IgD-negative memory B cell (primary cell): Measurements from ENCODE around the gene PARD3B. TPM values are rescaled to one million over a fixed set of nuclear protein-coding genes. Genes with fewer than 3 reads are reported as not detected.

Source experiments
- H3K27ac Mint-ChIP-seq, 3 donors: one replicate each; pipeline ENCODE4 v1.8.0; 2020 to 2022; ENCODE audit warnings: mild to moderate bottlenecking in 3 of 3, mixed read lengths in 3 of 3, moderate library complexity in 1 of 3
- H3K27me3 Mint-ChIP-seq: one replicate; pipeline ENCODE4 v1.8.0; 2021; ENCODE audit warnings: mixed read lengths
- H3K36me3 Mint-ChIP-seq: one replicate; pipeline ENCODE4 v1.8.0; 2020; ENCODE audit warnings: mild to moderate bottlenecking, mixed read lengths
- H3K4me1 Mint-ChIP-seq, 3 donors: one replicate each; pipeline ENCODE4 v1.8.0; 2020 to 2022; ENCODE audit warnings: mixed read lengths in 3 of 3, mild to moderate bottlenecking in 1 of 3
- H3K4me3 Mint-ChIP-seq, 4 donors: one replicate each; pipeline ENCODE4 v1.8.0; 2020 to 2022; ENCODE audit warnings: mild to moderate bottlenecking in 4 of 4, mixed read lengths in 4 of 4, moderate library complexity in 3 of 4
- H3K9me3 Mint-ChIP-seq, 3 donors: one replicate each; pipeline ENCODE4 v1.8.0; 2020 to 2021; ENCODE audit warnings: mixed read lengths in 3 of 3, mild to moderate bottlenecking in 1 of 3
- polyA plus RNA-seq: library from polyadenylated mRNA; unstranded; fragments of 300-500 nt; fragmentation: Illumina TruSeq; gene quantifications from one replicate; pipeline ENCODE4 v1.2.3, GENCODE V29; 2021

The PARD3B gene
- polyA plus RNA-seq, 1 donor from 2014 or later = 0.04 TPM

DNA sequence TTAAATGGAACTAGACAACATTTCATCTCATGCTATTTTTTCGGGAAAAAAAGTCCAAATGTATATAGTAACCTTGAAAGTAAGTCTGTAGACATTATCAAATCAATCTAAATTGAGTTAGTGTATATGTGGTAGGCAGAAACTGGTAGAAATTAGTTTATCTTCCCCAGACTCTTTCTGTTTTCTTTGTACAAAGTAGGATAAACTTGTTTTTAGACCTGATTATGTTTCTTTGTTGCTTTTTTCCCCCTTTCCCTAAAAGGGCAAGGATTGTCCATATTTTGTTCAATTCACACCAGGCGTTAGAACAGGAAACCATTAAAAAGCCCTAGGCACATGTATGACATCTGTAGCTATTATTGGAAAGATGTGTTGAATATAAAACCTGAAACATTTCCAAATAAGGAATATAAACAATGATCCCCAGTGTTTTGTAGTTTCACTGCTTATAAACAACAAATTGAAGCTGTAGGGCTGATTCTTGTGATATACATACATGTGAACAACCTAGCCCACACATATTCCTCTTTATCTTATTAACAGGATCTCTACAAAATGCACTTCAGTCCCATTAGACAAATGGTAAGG, 528.3 kb downstream of the PARD3B start:
- no peaks in the 10 kb centered on the region for H3K27me3 Mint-ChIP-seq
- no peaks in the 10 kb centered on the region for H3K9me3 Mint-ChIP-seq
- H3K4me3 Mint-ChIP-seq = no peak overlapping the region
- H3K27ac Mint-ChIP-seq = no peak overlapping the region
- no peaks in the 10 kb centered on the region for H3K36me3 Mint-ChIP-seq
- H3K4me1 Mint-ChIP-seq = no peaks in the 10 kb centered on the region

GRCh38 chr2:205076405-205076804, 531.1 kb downstream of the PARD3B start:
- H3K4me1 Mint-ChIP-seq = no peaks in the 10 kb centered on the region
- no peaks in the 10 kb centered on the region for H3K9me3 Mint-ChIP-seq
- no peak overlapping the region for H3K4me3 Mint-ChIP-seq
- H3K27me3 Mint-ChIP-seq = no peaks in the 10 kb centered on the region
- H3K27ac Mint-ChIP-seq = no peak overlapping the region
- H3K36me3 Mint-ChIP-seq = no peaks in the 10 kb centered on the region

GRCh38 chr2:205077159-205077558, 531.9 kb downstream of the PARD3B start:
- Mint-ChIP-seq H3K9me3 (no peaks in the 10 kb centered on the region), H3K4me1 (no peaks in the 10 kb centered on the region), H3K27ac (no peak overlapping the region), H3K4me3 (no peak overlapping the region), H3K36me3 (no peaks in the 10 kb centered on the region), H3K27me3 (no peaks in the 10 kb centered on the region)

DNA sequence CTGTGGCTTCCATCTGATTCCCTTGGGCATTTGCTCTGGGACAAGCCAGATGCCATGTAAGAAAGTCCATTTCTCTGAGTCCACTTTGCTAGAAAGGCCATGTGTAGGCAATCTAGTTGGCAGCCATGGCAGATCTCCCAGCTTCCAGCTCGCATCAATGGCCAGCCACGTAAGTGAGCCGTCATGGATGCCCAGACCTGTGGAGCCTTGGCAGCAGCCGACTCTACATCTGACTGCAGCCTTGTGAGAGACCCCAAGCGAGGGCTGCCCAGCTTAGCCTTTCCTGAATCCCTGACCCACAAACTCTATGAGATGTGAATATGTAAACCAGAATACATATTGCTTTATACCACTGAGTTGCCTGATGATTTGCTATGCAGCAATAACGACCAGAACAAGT, 533.5 kb downstream of the PARD3B start:
- Mint-ChIP-seq H3K36me3 (no peaks in the 10 kb centered on the region), H3K27ac (no peak overlapping the region), H3K9me3 (no peaks in the 10 kb centered on the region)

DNA sequence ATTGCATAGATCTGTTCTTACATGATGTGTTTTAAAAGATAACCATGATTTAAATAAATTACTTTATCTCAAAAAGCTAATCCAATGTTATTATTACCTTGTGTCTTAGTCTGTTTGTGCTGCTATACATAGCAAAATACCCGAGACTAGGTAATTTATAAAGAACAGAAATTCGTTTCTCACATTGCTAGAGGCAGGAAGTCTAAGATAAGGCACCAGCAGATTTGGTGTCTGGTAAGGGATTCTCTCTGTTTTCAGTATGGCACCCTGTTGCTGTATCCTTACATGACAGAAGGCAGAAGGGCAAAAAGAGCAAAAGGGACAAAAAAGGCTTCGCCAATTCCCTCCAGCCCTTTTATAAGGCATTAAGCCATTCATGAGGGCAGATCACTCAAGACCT, 533.9 kb downstream of the PARD3B start:
- H3K4me1 Mint-ChIP-seq = no peaks in the 10 kb centered on the region
- no peaks in the 10 kb centered on the region for H3K27me3 Mint-ChIP-seq
- no peaks in the 10 kb centered on the region for H3K36me3 Mint-ChIP-seq
- H3K27ac Mint-ChIP-seq = no peak overlapping the region
- no peaks in the 10 kb centered on the region for H3K9me3 Mint-ChIP-seq
- no peak overlapping the region for H3K4me3 Mint-ChIP-seq

More for the DNA sequence above, 533.5 kb downstream of the PARD3B start:
- H3K27me3 Mint-ChIP-seq = no peaks in the 10 kb centered on the region
- no peak overlapping the region for H3K4me3 Mint-ChIP-seq
- no peaks in the 10 kb centered on the region for H3K4me1 Mint-ChIP-seq

DNA sequence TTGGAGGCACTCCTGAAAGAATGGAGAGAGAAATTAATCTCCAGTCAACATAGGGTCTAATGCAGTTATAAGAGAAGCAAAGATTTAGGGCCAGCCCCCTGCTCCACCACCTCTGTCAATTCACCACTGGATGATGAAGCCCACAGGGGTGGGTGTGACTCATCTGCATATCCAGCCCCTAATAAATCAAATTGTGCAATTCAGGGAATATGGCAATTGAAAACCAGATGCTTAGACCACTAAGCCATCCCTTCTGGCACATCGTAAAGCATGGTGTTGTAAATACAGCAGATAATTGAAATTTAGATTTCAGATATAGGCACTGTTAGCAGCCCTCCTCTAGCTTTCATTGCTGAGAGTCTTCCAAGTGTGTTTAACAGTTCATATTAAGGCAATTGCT, 541.4 kb downstream of the PARD3B start:
- Mint-ChIP-seq H3K27ac (no peak overlapping the region), H3K4me3 (no peak overlapping the region), H3K9me3 (no peaks in the 10 kb centered on the region), H3K27me3 (no peaks in the 10 kb centered on the region), H3K4me1 (peaks cover 0 to 1% (median 0%) of the 10 kb centered on the region in 3 donors), H3K36me3 (no peaks in the 10 kb centered on the region)

DNA sequence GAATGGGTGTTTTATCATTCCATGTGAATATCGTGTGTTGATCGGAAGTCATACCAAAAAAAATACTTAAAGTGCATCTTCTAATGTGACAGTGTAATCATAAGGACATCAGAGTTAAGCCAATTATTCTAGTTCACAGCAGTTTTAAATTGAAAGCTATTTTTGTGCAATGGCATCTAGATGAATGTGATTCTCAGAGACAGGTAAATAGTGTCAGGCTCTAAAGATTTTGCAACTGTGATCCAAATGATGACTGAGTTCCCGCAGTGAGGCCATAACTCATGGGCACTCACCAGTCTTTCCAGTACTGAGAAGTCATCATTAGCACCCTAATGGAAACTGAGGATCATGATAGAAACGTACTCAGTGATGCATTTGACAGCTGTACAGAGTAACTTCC, 542.6 kb downstream of the PARD3B start:
- no peaks in the 10 kb centered on the region for H3K36me3 Mint-ChIP-seq
- H3K4me3 Mint-ChIP-seq = no peak overlapping the region
- peaks cover 0 to 2% (median 1%) of the 10 kb centered on the region in 3 donors for H3K4me1 Mint-ChIP-seq
- no peak overlapping the region for H3K27ac Mint-ChIP-seq
- H3K9me3 Mint-ChIP-seq = no peaks in the 10 kb centered on the region
- no peaks in the 10 kb centered on the region for H3K27me3 Mint-ChIP-seq

GRCh38 chr2:205089958-205090357, 544.7 kb downstream of the PARD3B start:
- no peaks in the 10 kb centered on the region for H3K36me3 Mint-ChIP-seq
- no peaks in the 10 kb centered on the region for H3K27me3 Mint-ChIP-seq
- H3K27ac Mint-ChIP-seq = no peak overlapping the region
- H3K4me3 Mint-ChIP-seq = no peak overlapping the region
- peaks cover 0 to 2% (median 1%) of the 10 kb centered on the region in 3 donors for H3K4me1 Mint-ChIP-seq
- no peaks in the 10 kb centered on the region for H3K9me3 Mint-ChIP-seq

DNA sequence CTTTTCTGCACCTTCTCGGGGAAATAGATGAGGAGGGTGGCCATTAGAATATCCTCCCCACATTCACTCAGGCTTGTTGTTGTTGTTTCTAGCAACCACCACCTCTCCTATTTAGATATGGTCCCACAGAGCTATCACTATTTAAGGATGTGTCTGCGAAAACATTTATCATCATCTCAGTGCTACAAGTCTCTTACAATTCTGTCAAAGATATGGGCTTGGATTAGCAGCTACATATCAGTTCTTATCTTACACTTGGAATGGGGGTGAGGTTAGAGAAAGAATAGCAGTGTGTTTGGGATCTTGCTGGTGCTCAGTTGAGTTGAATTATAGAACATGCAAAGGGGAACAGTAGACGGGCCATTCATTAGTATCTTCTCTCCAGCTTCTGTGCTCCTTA, 546.1 kb downstream of the PARD3B start:
- no peaks in the 10 kb centered on the region for H3K9me3 Mint-ChIP-seq
- H3K4me1 Mint-ChIP-seq = peaks cover 0 to 2% (median 1%) of the 10 kb centered on the region in 3 donors
- no peak overlapping the region for H3K4me3 Mint-ChIP-seq
- H3K27ac Mint-ChIP-seq = no peak overlapping the region
- H3K36me3 Mint-ChIP-seq = no peaks in the 10 kb centered on the region
- H3K27me3 Mint-ChIP-seq = no peaks in the 10 kb centered on the region

GRCh38 chr2:205094031-205094430, 548.8 kb downstream of the PARD3B start:
- no peak overlapping the region for H3K27ac Mint-ChIP-seq
- H3K4me1 Mint-ChIP-seq = peaks cover 0 to 2% (median 1%) of the 10 kb centered on the region in 3 donors
- H3K4me3 Mint-ChIP-seq = no peak overlapping the region
- no peaks in the 10 kb centered on the region for H3K27me3 Mint-ChIP-seq
- H3K36me3 Mint-ChIP-seq = no peaks in the 10 kb centered on the region
- H3K9me3 Mint-ChIP-seq = no peaks in the 10 kb centered on the region

DNA sequence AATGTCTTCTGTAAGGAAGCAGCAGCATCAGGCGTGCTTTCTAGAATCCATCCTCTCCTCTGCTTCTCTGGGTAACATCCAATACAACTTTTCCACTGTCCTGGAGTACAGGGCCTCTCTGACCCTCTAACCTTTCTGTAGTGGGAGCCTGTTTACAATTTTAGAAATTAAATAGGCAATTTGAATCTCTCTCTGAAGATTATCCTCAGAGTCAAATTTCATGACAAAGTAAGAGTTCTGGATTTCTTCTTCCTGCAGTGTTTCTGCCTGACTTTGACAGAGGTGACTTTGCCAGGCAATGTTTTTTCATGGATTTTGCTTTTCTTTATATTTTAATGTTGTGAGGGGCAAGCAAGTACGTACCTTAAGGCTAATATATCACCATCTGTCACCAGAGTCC, 558.4 kb downstream of the PARD3B start:
- no peak overlapping the region for H3K4me3 Mint-ChIP-seq
- H3K27ac Mint-ChIP-seq = no peak overlapping the region
- no peaks in the 10 kb centered on the region for H3K4me1 Mint-ChIP-seq
- H3K9me3 Mint-ChIP-seq = no peaks in the 10 kb centered on the region
- no peaks in the 10 kb centered on the region for H3K36me3 Mint-ChIP-seq
- no peaks in the 10 kb centered on the region for H3K27me3 Mint-ChIP-seq

GRCh38 chr2:205107810-205108209, 562.5 kb downstream of the PARD3B start:
- Mint-ChIP-seq H3K36me3 (no peaks in the 10 kb centered on the region), H3K27ac (no peak overlapping the region), H3K27me3 (no peaks in the 10 kb centered on the region), H3K4me3 (no peak overlapping the region), H3K4me1 (no peaks in the 10 kb centered on the region), H3K9me3 (no peaks in the 10 kb centered on the region)

DNA sequence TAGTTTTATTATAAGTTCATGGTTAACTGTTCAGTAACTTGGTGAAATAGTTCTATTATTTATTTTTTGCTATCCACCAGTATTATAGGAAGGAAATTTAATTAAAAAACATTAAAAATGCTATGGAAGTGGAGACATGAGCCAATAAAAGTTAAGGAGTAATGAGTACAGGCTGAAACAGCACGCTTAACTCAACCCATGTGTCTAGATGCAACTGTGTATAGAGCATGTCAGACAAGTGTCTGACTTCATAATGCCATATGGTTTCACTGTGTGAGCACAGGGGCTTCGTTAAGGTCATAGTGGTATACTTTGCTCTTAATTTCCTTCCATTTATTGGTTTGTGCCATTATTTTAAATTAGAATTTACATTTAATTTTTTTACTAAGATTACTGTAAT, 570.2 kb downstream of the PARD3B start:
- H3K4me3 Mint-ChIP-seq = no peak overlapping the region
- no peak overlapping the region for H3K27ac Mint-ChIP-seq
- H3K9me3 Mint-ChIP-seq = peaks cover 0 to 2% (median 2%) of the 10 kb centered on the region in 3 donors
- no peaks in the 10 kb centered on the region for H3K36me3 Mint-ChIP-seq
- H3K4me1 Mint-ChIP-seq = no peaks in the 10 kb centered on the region
- H3K27me3 Mint-ChIP-seq = peaks cover 1% of the 10 kb centered on the region

DNA sequence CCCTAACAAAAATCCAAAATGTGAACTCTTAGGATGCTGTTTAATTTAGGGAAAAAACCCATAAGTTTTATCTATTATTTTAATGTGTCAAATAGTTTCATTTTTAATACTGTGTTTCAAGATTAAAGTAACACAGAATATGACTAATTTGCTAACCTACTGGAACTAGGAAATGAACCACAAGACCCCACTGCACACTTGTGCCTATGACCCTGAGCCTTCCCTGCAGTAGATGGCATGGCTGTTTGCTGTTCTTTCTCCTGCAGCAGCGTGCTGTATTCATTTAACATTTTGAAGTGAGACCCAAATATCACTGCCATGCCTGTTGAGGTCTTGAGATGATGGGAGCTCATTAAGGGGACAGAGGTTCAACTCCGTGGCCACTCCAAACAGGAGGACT, 571.9 kb downstream of the PARD3B start:
- Mint-ChIP-seq H3K36me3 (no peaks in the 10 kb centered on the region), H3K4me3 (no peak overlapping the region), H3K9me3 (peaks cover 0 to 4% (median 2%) of the 10 kb centered on the region in 3 donors), H3K27ac (no peak overlapping the region), H3K4me1 (no peaks in the 10 kb centered on the region), H3K27me3 (peaks cover 1% of the 10 kb centered on the region)

DNA sequence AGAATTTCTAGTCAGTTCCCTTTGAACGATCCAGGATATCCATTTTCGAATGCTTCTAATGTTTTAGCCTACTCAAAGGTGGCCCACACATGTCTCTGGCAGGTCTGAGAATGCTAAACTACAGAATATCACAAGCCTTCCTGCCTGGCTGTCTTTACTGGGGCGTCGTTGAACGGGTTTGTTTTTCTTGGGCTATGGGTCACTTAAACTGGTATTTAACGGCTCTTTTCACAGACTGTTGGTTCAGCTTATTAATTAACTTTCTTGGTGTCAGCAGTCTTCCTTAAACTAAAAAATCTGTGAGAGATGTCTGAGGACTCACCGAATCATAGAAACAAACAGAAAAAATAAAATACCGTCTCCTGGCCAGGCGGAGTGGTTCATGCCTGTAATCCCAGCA, 573.9 kb downstream of the PARD3B start:
- no peak overlapping the region for H3K27ac Mint-ChIP-seq
- H3K4me3 Mint-ChIP-seq = no peak overlapping the region
- no peaks in the 10 kb centered on the region for H3K36me3 Mint-ChIP-seq
- peaks cover 1% of the 10 kb centered on the region for H3K27me3 Mint-ChIP-seq
- H3K9me3 Mint-ChIP-seq = peaks cover 0 to 4% (median 2%) of the 10 kb centered on the region in 3 donors
- H3K4me1 Mint-ChIP-seq = no peaks in the 10 kb centered on the region

GRCh38 chr2:205128726-205129125, 583.5 kb downstream of the PARD3B start:
- Mint-ChIP-seq H3K36me3 (no peaks in the 10 kb centered on the region), H3K27me3 (no peaks in the 10 kb centered on the region), H3K9me3 (no peaks in the 10 kb centered on the region), H3K4me1 (peaks cover 0 to 7% (median 0%) of the 10 kb centered on the region in 3 donors), H3K27ac (no peak overlapping the region), H3K4me3 (no peak overlapping the region)
